Stomach (tissue), 4 donors: Measurements from ENCODE around the gene POLR1H.

Source experiments
- EP300 ChIP-seq: sonication (generic); formaldehyde crosslinking; IDR thresholded peaks from one replicate; pipeline ENCODE4 v1.6.1; 2017; ENCODE audit warnings: antibody characterized with exemption
- POLR2A ChIP-seq, 4 donors: fragments of 450-650 bp; IDR thresholded peaks; one replicate each; pipeline ENCODE4 v1.6.1; 2016; ENCODE audit warnings: antibody characterized with exemption in 4 of 4, control low read depth in 2 of 4, mild to moderate bottlenecking in 1 of 4, moderate library complexity in 1 of 4
- TF ChIP-seq, protein P1 (sequence below), 7 experiments: fragments of 450-650 bp in 4 of 7; fragments of 200-600 bp in 3 of 7; sonication (generic) in 3 of 7; IDR thresholded peaks; one replicate each; pipeline ENCODE4 v1.5.1; 2016 to 2019; ENCODE audit warnings: antibody characterized with exemption in 7 of 7, control low read depth in 2 of 7, mild to moderate bottlenecking in 1 of 7

DNA sequence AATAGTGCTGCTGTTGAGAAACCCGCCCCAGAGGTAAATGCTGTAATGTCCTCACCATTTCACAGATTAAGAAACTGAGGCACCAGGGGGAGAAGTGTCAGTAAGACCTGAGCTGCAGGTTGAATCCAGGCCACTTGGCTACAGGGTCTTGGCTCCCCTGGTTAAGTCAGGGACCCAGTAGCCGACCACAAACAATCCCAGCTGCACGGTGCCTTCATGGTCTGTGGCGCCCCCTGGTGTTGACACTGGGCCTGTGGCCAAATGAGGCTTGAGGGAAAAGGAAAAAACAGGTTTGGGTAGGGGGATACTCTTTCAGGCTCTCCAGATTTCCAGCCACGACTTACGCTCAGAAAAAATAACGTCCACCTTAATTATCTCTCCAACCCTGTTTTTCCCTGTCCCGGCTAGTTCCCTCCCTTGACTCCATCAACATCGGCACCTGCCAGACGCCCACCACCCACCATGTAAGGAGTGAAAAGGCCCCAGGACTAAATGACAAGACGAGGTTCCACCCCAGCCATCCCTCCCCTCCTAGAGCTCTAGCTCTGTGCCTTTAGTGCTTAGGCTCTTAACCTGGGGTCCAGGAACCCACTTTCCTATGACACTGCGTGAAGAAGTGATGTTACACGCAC lies 47.7 kb upstream of the POLR1H start:
- TF ChIP-seq, protein P1, sequence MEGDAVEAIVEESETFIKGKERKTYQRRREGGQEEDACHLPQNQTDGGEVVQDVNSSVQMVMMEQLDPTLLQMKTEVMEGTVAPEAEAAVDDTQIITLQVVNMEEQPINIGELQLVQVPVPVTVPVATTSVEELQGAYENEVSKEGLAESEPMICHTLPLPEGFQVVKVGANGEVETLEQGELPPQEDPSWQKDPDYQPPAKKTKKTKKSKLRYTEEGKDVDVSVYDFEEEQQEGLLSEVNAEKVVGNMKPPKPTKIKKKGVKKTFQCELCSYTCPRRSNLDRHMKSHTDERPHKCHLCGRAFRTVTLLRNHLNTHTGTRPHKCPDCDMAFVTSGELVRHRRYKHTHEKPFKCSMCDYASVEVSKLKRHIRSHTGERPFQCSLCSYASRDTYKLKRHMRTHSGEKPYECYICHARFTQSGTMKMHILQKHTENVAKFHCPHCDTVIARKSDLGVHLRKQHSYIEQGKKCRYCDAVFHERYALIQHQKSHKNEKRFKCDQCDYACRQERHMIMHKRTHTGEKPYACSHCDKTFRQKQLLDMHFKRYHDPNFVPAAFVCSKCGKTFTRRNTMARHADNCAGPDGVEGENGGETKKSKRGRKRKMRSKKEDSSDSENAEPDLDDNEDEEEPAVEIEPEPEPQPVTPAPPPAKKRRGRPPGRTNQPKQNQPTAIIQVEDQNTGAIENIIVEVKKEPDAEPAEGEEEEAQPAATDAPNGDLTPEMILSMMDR (IDR thresholded peaks at IDR 0.05) = peak in 4 of 7 experiments; percentile 47 to 90 (median 82)
- TF ChIP-seq POLR2A (IDR thresholded peaks at IDR 0.05) (no peak), EP300 (no peak)
